ENCODE data around the gene ANXA4. TPM values are rescaled to one million over a fixed set of nuclear protein-coding genes. Genes with fewer than 3 reads are reported as not detected.

The ANXA4 gene
- total and polyA plus RNA-seq, 2 experiments from 2014 or later, result 6.7 to 11.5 TPM

GRCh38 chr2:69847068-69847828, 105.3 kb downstream of the ANXA4 start:
- no peaks in the 10 kb centered on the region for H3F3A ChIP-seq (replicated peaks; ENCODE audit: low read depth)
- no peak overlapping the region for H3K4me2 ChIP-seq
- H3K4me1 ChIP-seq (ENCODE audit: insufficient read depth), result no peaks in the 10 kb centered on the region
- no peaks in the 10 kb centered on the region for H3K79me2 ChIP-seq (replicated peaks; ENCODE audit: insufficient read depth)
- H3K4me3 ChIP-seq, result no peak overlapping the region
- no peaks in the 10 kb centered on the region for H3K27me3 ChIP-seq (ENCODE audit: insufficient read depth)
- TF ChIP-seq ZNF114 (CRISPR knock-in tag; IDR thresholded peaks at IDR 0.05) (no peak), JUNB (IDR thresholded peaks at IDR 0.05; ENCODE audit: unreplicated experiment) (no peak), EZH2 (IDR thresholded peaks at IDR 0.05; ENCODE audit: low read depth, unreplicated experiment) (no peak), CREB1 (CRISPR knock-in tag; IDR thresholded peaks at IDR 0.05; ENCODE audit: low read depth) (no peak), EZH2phosphoT487 (IDR thresholded peaks at IDR 0.05; ENCODE audit: unreplicated experiment) (no peak), POLR2AphosphoS5 (IDR thresholded peaks at IDR 0.05; ENCODE audit: low read depth) (no peak), ETS1 (IDR thresholded peaks at IDR 0.05) (no peak), REST (IDR thresholded peaks at IDR 0.05; ENCODE audit: unreplicated experiment) (no peak), CTCF (conservative IDR thresholded peaks at IDR 0.05; ENCODE audit: low read depth in 2 of 2) (no peak)
- H3K9me3 Mint-ChIP-seq, result no peaks in the 10 kb centered on the region
- H3K27ac ChIP-seq (ENCODE audit: low read depth), result 0 out of 2 replicates have a peak overlapping the region, but pooled peaks have one; percentile 33
- peaks cover 25% of the 10 kb centered on the region; the same call in 1 of the 2 replicates for H3K36me3 ChIP-seq (ENCODE audit: insufficient read depth)
- ATAC-seq (no peak), DNase-seq (ENCODE audit: low spot score) (no peak)
- no peak overlapping the region for H3K4me3 Mint-ChIP-seq
- H3K36me3 Mint-ChIP-seq (ENCODE audit: low read depth), result peaks cover 40% of the 10 kb centered on the region
- no peaks in the 10 kb centered on the region for H3K4me1 Mint-ChIP-seq
- H3K27me3 Mint-ChIP-seq (ENCODE audit: insufficient read depth, low read depth, poor library complexity), result peaks cover 2% of the 10 kb centered on the region
- H2AFZ ChIP-seq, result no peak overlapping the region
- no peaks in the 10 kb centered on the region for H3K9me2 ChIP-seq (ENCODE audit: insufficient read depth)
- peaks cover 5% of the 10 kb centered on the region; the same call in 1 of the 2 replicates for H4K20me1 ChIP-seq (replicated peaks; ENCODE audit: insufficient read depth)
- no peak overlapping the region for H3K27ac Mint-ChIP-seq
